GM10248 (cell line): ENCODE data around the gene GDF15.

Experiments used
- CTCF ChIA-PET: fragments of 300-600 bp; sonication (Branson Sonifier 250); formaldehyde crosslinking; extraction: SDS; loops from one replicate; lab custom pipeline; 2021; ENCODE audit warnings: antibody characterized with exemption; lab: Yijun Ruan, JAX
- POLR2A ChIA-PET: fragments of 350-650 bp; sonication (Branson Sonifier 250); formaldehyde crosslinking; extraction: SDS; loops from one replicate; lab custom pipeline; 2020; ENCODE audit warnings: antibody characterized with exemption; lab: Yijun Ruan, JAX
- DNase-seq: peaks from one replicate; pipeline ENCODE4 v3.0.0; 2012; ENCODE audit errors: extremely low spot score
- TF ChIP-seq, protein P1 (sequence below): IDR thresholded peaks from 2 replicates; pipeline ENCODE4 v1.5.1; 2012; ENCODE audit warnings: mild to moderate bottlenecking, low read depth; ENCODE audit errors: extremely low read depth, missing control alignments, control extremely low read depth

GDF15 gene

DNA sequence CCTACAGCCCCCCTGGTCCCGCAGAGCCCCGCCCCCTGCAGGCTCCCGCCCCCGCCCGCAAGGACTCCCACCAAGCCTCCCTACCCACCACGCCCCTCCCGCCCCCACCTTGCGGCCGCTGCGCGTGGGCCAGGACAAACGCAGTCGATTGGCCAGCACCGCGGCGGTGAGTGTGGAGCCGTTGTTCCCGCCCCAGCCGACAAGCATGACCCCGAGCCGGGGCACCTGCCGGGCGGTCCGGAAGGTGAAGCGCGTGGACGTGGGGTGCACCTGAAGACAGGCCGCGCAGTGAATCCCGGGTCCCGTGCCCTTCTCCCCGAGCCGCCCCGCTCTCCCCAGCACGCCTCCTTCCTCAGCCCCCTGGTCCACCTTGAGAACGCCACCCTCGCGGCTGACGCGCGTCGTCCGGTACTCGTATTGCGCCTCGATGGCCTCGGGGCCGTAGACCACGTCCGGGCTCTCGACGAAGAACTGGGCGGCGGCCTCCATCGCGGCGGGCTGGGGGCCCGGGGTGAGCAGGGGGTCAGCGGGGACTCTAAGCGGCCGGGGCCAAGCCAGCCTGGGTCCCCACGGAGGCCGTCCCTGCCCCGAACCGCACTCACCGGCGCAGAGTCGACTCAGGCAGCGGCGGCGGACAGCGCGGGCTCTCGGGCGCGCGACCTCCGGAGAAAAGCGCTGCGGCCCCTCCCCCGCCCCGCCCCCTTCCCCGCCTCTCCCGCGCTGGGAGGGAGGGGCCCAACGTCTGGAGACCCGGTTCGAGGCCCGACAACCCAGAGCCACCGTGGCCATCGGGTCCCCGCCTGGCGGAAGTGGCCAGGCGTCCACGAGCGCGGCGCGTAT is 51.8 kb downstream of the GDF15 start, which contains the start of gene ISYNA1:
ISYNA1 (minus strand) TSS at position 643 of the 840 bp plus-strand sequence; CDS start at position 489, 154 bp downstream.
- peak; percentile 72 for DNase-seq
- POLR2A ChIA-PET: interaction anchor here (0.7 kb wide), 1 partner anchor 23 kb away, joined by 3 read pairs; no protein-coding TSS in a partner anchor

DNA sequence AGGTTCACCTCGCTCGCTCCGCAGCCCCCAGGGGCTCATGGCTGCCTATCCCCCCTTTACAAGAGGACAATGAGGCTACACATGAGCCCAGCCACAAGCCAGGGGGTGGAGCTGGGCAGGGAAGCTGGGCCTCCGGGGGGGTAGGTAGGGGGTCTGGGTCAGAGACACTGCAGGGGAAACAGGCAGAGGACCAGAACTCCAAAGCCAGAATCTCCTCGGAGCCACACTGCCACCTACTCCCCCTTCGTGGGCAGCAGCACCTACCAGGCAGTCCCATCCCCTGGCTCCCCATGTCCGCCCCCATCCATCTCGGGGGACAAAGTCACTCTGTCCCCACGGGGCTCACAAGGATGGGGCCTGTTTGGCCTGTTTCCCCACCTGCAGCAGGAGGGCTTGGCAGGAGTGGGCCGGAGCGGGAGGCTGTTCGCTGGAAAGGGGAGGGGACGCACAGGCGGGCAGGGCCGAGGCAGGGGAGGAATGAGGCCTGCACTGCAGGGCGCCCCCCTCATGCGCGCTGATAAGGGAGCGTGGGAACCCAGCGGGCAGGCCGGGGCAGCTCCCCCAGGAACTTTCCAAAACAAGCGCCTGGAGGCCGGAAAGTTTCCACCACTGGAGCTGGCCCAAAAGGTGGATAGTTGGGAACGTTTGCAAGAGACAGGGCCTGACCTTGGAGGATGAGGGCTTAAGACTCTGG is 52.5 kb downstream of the GDF15 start:
- TF ChIP-seq, protein P1, sequence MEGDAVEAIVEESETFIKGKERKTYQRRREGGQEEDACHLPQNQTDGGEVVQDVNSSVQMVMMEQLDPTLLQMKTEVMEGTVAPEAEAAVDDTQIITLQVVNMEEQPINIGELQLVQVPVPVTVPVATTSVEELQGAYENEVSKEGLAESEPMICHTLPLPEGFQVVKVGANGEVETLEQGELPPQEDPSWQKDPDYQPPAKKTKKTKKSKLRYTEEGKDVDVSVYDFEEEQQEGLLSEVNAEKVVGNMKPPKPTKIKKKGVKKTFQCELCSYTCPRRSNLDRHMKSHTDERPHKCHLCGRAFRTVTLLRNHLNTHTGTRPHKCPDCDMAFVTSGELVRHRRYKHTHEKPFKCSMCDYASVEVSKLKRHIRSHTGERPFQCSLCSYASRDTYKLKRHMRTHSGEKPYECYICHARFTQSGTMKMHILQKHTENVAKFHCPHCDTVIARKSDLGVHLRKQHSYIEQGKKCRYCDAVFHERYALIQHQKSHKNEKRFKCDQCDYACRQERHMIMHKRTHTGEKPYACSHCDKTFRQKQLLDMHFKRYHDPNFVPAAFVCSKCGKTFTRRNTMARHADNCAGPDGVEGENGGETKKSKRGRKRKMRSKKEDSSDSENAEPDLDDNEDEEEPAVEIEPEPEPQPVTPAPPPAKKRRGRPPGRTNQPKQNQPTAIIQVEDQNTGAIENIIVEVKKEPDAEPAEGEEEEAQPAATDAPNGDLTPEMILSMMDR: no peak
- DNase-seq: no peak
- ChIA-PET POLR2A (no interaction called here), CTCF (interaction anchor here (0.6 to 2.6 kb wide), 5 partner anchors 12 to 37 kb away, joined by 3 to 20 read pairs (median 3); partner anchors contain the start of gene SSBP4)

More for the DNA sequence above, 51.8 kb downstream of the GDF15 start, which contains the start of gene ISYNA1:
- TF ChIP-seq, protein P1: no peak
- CTCF ChIA-PET: interaction anchor here (1.1 to 1.4 kb wide), 2 partner anchors 13 to 36 kb away, joined by 3 to 5 read pairs; no protein-coding TSS in a partner anchor
